ENCODE measurements around the gene ZNF618.

- no peak for TF ChIP-seq POLR2A (IDR thresholded peaks at IDR 0.05)
- no peak for TF ChIP-seq CTCF (IDR thresholded peaks at IDR 0.05)
Measured at GRCh38 chr9:114080773-114081440, 204.8 kb downstream of the ZNF618 start.

All from vagina (tissue), 2 donors.